HEK293 (cell line): ENCODE data around the gene TTC16.

Source experiments
- CTCF ChIA-PET: fragments of 350-600 bp; formaldehyde crosslinking; extraction: SDS; loops from one replicate; lab custom pipeline; 2021; ENCODE audit warnings: antibody characterized with exemption; lab: Yijun Ruan, JAX
- POLR2A ChIA-PET: fragments of 300-600 bp; formaldehyde crosslinking; extraction: SDS; loops from one replicate; lab custom pipeline; 2020; ENCODE audit warnings: antibody characterized with exemption, inconsistent platforms; lab: Yijun Ruan, JAX
- H3K27ac ChIP-seq: fragments of 200-500 bp; sonication (Bioruptor generic); 2 replicates; pipeline ENCODE4 v1.5.1; 2014; ENCODE audit warnings: low read depth, low read length, control low read depth, inconsistent platforms; ENCODE audit errors: extremely low read depth
- H3K36me3 ChIP-seq, 2 experiments: fragments of 200-500 bp in 1 of 2; sonication (Bioruptor generic) in 1 of 2; 1 replicate in 1 of 2; 2 replicates in 1 of 2; pipeline ENCODE4 v1.5.1; 2014 to 2017; ENCODE audit warnings: inconsistent platforms in 2 of 2, low read length in 2 of 2; ENCODE audit not compliant: control insufficient read depth in 2 of 2, insufficient read depth in 1 of 2
- H3K4me1 ChIP-seq: fragments of 200-500 bp; sonication (Bioruptor generic); 2 replicates; pipeline ENCODE4 v1.5.1; 2014; ENCODE audit warnings: mild to moderate bottlenecking, low read length, inconsistent platforms; ENCODE audit not compliant: control insufficient read depth, insufficient read depth
- H3K4me3 ChIP-seq: 2 replicates; pipeline ENCODE4 v1.5.1; 2011; ENCODE audit warnings: low read depth, mild to moderate bottlenecking, control low read depth, low read length, moderate library complexity
- H3K9me3 ChIP-seq: fragments of 200-500 bp; sonication (Bioruptor generic); 2 replicates; pipeline ENCODE4 v1.5.1; 2014; ENCODE audit warnings: low read depth, low read length, inconsistent platforms; ENCODE audit not compliant: control insufficient read depth, insufficient read depth
- BCL6B ChIP-seq: fragments of 450-650 bp; formaldehyde crosslinking; IDR thresholded peaks from 2 replicates; pipeline ENCODE4 v1.5.1; 2017; ENCODE audit warnings: missing biosample characterization, missing genetic modification characterization
- INSM2 ChIP-seq: fragments of 450-650 bp; formaldehyde crosslinking; IDR thresholded peaks from 2 replicates; pipeline ENCODE4 v1.5.1; 2016; ENCODE audit warnings: missing biosample characterization, missing genetic modification characterization
- KLF17 ChIP-seq: fragments of 450-650 bp; formaldehyde crosslinking; IDR thresholded peaks from 2 replicates; pipeline ENCODE4 v1.5.1; 2016; ENCODE audit warnings: missing biosample characterization, missing genetic modification characterization
- PATZ1 ChIP-seq: fragments of 450-650 bp; formaldehyde crosslinking; IDR thresholded peaks from 2 replicates; pipeline ENCODE4 v1.5.1; 2016; ENCODE audit warnings: missing biosample characterization, missing genetic modification characterization
- PRDM1 ChIP-seq: fragments of 450-650 bp; formaldehyde crosslinking; IDR thresholded peaks from 2 replicates; pipeline ENCODE4; 2016; ENCODE audit warnings: missing biosample characterization, missing genetic modification characterization
- ZBTB10 ChIP-seq: fragments of 450-650 bp; formaldehyde crosslinking; IDR thresholded peaks from 2 replicates; pipeline ENCODE4 v1.5.1; 2016; ENCODE audit warnings: missing biosample characterization, missing genetic modification characterization
- ZFP3 ChIP-seq: fragments of 450-650 bp; formaldehyde crosslinking; IDR thresholded peaks from 2 replicates; pipeline ENCODE4 v1.5.1; 2016; ENCODE audit warnings: low read depth, missing biosample characterization, missing genetic modification characterization
- ZNF157 ChIP-seq: fragments of 450-650 bp; formaldehyde crosslinking; IDR thresholded peaks from 2 replicates; pipeline ENCODE4 v1.5.1; 2016; ENCODE audit warnings: missing biosample characterization, missing genetic modification characterization
- ZNF174 ChIP-seq: fragments of 450-650 bp; formaldehyde crosslinking; IDR thresholded peaks from 2 replicates; pipeline ENCODE4 v1.5.0; 2017; ENCODE audit warnings: missing biosample characterization, mild to moderate bottlenecking, missing genetic modification characterization
- ZNF18 ChIP-seq: fragments of 450-650 bp; formaldehyde crosslinking; IDR thresholded peaks from 2 replicates; pipeline ENCODE4 v1.5.1; 2016; ENCODE audit warnings: missing biosample characterization, missing genetic modification characterization
- ZNF211 ChIP-seq: fragments of 450-650 bp; formaldehyde crosslinking; IDR thresholded peaks from 2 replicates; pipeline ENCODE4 v1.5.1; 2016; ENCODE audit warnings: low read depth, missing biosample characterization, missing genetic modification characterization
- ZNF24 ChIP-seq: fragments of 450-650 bp; formaldehyde crosslinking; IDR thresholded peaks from 2 replicates; pipeline ENCODE4 v1.5.1; 2016; ENCODE audit warnings: missing biosample characterization, missing genetic modification characterization
- ZNF366 ChIP-seq: fragments of 450-650 bp; formaldehyde crosslinking; conservative IDR thresholded peaks from 2 replicates; pipeline ENCODE4 v1.5.1; 2016; ENCODE audit warnings: missing biosample characterization, missing genetic modification characterization
- ZNF37A ChIP-seq: fragments of 450-650 bp; IDR thresholded peaks from 2 replicates; pipeline ENCODE4 v1.5.1; 2018; ENCODE audit warnings: missing biosample characterization, missing genetic modification characterization
- ZNF488 ChIP-seq: fragments of 450-650 bp; formaldehyde crosslinking; IDR thresholded peaks from 2 replicates; pipeline ENCODE4 v1.5.1; 2016; ENCODE audit warnings: missing biosample characterization, missing genetic modification characterization
- ZNF561 ChIP-seq: fragments of 450-650 bp; IDR thresholded peaks from 2 replicates; pipeline ENCODE4 v1.5.1; 2018; ENCODE audit warnings: missing biosample characterization, missing genetic modification characterization, borderline replicate concordance
- ZSCAN5A ChIP-seq: fragments of 450-650 bp; formaldehyde crosslinking; IDR thresholded peaks from 2 replicates; pipeline ENCODE4 v1.5.1; 2016; ENCODE audit warnings: missing biosample characterization, missing genetic modification characterization

The TTC16 gene

GRCh38 chr9:127723013-127723412 is 7.1 kb downstream of the TTC16 start:
- Histone ChIP-seq H3K4me3 (no peak overlapping the region), H3K9me3 (no peaks in the 10 kb centered on the region), H3K36me3 (no peaks in the 10 kb centered on the region), H3K4me1 (no peaks in the 10 kb centered on the region), H3K27ac (no peak overlapping the region)
- ChIA-PET POLR2A (no interaction called here), CTCF (interaction anchor here (0.7 kb wide), 1 partner anchor 439 kb away, joined by 3 read pairs; no protein-coding TSS in a partner anchor)
- TF ChIP-seq ZNF24 (tag by site-specific recombination) (no peak), ZFP3 (tag by site-specific recombination) (no peak), PATZ1 (no peak), PRDM1 (tag by site-specific recombination) (no peak), ZNF37A (tag by site-specific recombination) (no peak), INSM2 (no peak), ZNF366 (tag by site-specific recombination) (no peak), ZNF157 (no peak), ZNF174 (no peak), ZNF488 (tag by site-specific recombination) (no peak), KLF17 (tag by site-specific recombination) (no peak), BCL6B (no peak), ZNF18 (tag by site-specific recombination) (no peak), ZBTB10 (tag by site-specific recombination) (no peak), ZNF561 (tag by site-specific recombination) (no peak), ZNF211 (no peak), ZSCAN5A (tag by site-specific recombination) (no peak)
